SIG-M5 treated with dmso at 0.1 percent for 504 hours (cell line): ENCODE measurements around the gene RHOT2.

Source experiments
- DNase-seq: peaks from one replicate; lab custom pipeline; 2025; ENCODE audit not compliant: unreplicated experiment; lab: John Stamatoyannopoulos, UW

Gene RHOT2

DNA sequence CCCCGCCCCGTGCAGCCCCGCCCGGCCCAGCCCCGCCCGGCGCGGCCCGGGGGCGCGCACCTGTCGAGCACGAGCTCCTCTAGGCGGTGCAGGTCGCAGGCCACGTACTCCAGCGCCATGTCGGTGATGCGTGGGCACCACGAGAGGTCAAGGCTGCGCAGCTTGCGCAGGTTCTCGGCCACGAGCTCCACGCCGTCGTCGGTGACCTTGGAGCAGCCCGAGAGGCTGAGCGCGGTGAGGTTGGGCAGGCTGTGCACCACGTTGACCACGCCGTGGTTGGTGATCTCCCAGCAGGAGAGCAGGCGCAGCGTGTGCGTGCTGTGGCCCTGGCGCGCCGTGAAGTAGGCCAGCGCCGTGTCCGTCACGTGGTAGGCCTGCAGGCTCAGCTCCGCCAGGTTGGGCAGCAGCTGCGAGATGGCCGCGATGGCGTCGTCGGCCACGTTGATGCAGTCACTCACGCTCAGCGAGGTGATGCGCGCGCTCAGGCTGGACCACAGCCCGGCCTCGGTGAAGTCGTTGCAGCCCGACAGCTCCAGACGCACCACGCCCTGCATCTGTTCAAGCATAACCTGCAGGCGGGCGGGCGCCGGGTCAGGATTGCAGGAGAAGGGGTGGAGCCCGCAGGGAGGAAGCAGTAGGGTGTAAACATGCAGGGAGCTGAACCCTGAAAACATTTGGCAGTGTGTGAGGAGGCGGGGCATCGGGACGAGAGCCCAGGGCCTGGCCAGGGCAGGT is 27.6 kb downstream of the RHOT2 start:
- DNase-seq: peak; percentile 55

GRCh38 chr16:698911-699671 is 31.2 kb downstream of the RHOT2 start:
- DNase-seq: no peak

- DNase-seq: no peak
Observed at GRCh38 chr16:700684-701584, 33.0 kb downstream of the RHOT2 start.

DNA sequence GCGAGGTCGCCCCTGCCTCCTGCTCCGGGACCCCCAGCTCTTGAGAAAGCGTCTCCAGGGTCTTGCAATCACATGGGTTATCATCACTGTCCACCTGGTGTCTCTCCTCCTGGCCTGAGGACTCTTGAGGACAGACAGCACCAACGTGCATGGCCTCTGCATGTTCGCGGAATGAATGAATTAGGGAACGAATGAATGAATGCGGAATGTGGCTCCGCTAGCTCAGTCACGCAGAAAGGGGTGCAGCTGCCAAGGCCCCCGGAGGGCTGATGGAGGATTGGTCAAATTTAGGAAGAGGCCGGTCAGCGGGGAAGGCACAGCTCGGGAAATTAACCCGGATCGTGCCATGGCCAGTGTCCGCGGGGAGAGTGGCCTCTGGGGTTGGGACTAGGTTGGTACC is 34.4 kb downstream of the RHOT2 start:
- DNase-seq: no peak

GRCh38 chr16:703406-703805 is 35.5 kb downstream of the RHOT2 start:
- no peak for DNase-seq

DNA sequence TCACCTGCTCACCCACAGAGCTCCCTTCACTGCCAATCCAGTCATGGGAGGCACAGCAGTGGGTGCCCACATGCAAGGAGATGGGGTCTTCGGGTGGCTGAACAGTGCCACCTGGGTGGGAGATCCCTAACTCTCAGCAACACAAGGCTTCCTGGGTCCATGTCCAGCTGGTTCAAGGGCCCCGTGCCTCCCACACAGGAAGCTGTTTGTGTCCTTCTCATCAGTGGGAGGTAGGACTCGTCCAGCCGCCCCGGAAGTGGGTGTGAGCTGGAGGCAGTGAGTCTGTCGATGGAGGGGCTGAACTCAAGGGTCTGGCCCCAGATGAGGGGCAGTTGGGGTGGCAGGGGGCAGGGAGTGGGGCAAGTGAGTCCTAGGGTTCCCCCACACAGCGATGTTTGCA is 36.1 kb downstream of the RHOT2 start:
- DNase-seq: no peak

- no peak for DNase-seq
Observed at GRCh38 chr16:704552-705380, 36.8 kb downstream of the RHOT2 start.

DNA sequence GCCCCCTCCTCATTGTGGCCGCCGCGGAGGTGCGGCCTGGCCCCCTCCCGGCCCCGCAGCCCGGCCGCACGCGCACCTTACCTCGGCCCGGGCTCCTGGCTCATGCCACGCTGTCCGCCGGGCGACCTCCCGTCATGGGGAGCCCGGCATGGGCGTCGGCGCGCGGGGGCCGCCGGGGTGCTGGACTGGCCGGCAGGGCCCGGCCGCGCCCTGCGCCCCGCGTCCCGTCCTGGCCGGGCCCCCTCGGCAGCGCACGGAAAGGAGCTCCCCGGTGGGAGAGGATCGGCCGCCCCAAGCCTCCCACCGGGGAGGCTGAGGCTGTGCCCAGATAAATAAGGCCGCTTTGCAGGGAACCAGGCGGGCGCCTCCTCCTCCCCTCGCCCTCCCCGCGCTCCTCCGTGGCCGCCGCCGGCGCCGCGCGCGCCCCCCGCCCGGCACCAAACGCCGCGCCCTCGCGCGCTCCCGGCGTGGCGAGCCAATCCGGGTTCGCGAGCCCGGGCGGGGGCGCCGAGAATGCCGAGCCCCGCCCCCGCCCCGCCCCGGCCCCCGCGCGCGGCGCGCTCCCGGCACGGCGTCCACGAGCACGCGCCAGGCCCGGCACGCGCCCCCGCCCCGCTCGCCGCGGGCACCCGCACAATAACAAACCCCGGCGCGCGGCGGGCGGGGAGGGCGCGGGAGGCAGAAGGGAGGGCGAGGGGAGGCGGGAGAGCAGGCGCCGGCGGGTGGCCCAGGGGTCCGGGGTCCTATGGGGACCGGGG is 37.7 kb downstream of the RHOT2 start, which contains the start of gene FBXL16:
Gene FBXL16 (minus strand): TSS at position 371 of the 758 bp plus-strand sequence. CDS start 8,396 bp downstream, outside the sequence.
- DNase-seq: no peak

DNA sequence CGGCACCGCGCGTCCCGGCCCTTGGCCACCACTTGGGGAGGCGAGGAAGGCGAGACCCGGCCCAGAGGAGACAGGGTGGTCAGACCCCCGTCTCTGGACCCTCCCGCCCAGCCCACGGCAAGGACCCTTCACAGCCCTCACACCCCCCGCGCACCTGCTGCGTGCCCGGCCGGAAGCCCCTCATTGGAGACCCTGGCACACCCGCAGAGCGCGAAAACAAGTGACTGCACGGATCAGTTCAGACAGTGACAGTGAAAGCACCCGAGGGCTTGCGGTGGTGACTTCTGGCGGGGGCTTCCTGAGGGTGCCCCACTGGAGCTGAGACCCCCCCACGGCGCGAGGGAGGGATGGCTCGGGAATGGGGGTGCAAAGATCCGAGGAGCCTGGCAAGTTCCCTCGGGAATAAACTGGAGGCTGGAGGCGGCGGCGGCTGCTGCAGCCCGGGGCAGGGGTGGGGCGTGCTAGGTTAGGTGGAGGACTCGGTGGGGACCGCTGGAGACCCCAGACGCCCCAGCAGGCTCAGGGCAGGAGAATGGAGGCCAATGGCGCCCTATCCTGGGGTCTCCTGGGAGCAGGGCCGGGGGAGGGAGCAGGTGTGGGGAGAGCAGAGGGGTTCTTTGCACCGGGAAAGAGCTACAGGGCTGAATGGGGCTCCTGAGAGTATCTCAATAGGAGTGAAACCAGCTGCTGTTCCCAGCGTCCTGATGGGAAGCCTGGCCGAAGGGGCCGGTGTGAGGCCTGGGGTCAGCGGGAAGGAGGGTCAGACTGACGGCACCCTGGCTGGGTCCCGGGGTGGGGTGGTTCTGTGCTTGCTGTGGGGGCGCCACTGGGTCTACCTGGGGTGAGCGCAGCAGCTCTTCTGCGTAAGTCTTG is 38.5 kb downstream of the RHOT2 start:
- peak; percentile 14 for DNase-seq

GRCh38 chr16:707062-707538 is 39.2 kb downstream of the RHOT2 start:
- DNase-seq: no peak

DNA sequence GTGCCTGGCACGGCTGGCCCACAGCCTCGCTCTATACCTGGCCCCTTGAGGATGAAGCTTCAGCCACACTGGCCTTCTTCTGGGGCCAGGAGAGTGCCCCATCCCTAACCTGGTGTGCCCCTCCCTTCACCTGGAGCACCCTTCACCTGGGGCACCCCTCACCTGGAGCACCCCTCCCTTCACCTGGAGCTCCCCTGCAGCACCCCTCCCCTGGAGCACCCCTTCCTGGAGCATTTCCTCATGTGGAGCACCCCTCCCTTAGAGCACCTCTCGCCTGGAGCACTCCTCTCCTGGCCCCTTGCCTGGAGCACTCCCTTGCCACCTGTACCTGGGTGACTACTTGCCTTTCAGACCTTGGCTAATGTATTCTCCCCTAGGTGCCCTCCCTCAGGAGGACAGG is 40.1 kb downstream of the RHOT2 start:
- DNase-seq: no peak

DNA sequence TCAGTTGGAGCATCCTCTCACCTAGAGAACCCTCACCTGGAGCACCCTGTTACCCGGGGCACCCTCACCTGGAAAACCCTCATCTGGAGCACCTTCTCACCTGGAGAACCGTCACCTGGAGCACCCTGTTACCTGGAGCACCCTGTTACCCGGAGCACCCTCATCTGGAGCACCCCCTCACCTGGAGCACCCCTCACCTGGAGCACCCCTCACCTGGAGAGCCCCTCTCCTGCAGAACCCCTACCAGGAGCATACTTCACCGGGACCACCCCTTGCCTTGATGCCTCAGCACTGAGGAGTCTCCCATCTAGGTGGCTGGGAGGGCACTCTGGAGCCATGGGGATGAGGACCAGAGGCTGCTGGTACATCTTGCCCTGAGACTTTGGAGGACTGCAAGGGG is 41.0 kb downstream of the RHOT2 start:
- no peak for DNase-seq

DNA sequence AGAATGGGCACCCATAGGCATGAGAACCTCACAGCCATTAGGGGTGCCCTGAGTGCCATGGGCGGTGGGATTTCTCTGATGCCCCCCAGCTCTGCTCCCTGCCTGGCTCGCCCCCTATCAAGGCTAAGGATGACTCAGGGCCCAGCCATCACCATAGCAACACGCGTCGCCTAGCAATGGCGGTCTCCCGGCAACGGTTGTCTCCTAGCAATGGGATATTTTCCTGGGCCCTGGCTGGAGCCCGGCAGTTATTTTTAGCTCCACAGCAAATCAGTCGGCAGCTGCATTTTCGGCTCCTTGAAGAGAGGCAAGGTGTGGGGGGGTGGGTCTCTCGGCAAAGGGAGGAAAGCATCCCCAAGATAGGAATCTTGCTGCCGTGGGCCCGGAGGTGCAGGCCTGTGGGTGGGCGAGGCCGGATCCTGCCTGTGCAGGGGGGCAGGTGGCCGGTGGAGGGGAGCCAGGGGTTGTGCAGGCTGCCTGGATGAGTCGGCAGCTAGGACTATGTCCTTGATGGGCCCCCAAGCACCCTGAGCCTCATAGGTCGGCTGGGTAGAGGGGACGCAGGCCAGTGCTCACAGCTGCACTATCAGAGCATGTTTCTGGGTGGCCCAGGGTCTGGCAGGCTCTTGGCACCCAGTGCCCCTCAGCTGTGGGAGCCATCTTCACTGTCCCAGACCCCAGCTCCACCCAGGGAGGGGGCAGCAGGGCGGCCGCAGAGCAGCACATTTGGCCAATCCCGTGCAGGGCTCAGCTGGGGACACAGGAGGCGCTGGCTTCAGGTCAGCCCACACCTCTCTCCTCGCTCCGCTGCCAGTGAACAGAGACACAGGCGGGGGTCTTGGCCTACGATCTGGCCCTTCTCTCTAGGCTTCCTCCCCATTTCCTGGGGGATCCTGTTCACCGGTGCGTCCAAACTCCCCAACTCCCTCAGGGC is 41.9 kb downstream of the RHOT2 start:
- DNase-seq: peak; percentile 17

DNA sequence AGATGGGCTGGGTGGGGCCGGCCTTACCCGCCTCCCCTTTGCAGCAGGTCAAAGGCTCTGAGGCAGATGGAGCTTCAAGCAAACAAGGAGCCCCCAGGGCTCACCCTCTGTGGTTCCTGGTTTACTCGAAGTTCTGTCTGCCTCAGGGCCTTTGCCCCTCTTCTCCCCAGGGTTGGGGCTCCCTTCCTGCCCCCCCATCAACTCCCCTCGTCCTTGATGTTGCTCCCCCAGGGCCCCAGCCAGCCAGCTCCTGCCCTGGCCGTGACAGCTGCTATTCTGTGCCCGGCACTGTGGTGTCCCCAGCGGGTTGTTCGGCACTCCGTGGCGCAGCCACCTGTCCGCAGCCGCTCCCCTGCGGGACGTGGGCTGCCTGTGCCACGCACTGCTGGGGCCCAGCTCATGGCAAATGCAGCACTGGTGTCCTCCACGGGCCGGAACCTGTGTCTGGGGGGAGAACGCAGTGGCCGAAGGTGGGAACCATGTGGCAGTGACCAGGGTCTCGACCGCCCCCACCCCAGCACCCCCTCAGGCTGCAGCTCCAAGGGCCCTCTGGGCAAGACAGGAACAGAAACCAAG is 42.7 kb downstream of the RHOT2 start:
- DNase-seq: no peak

- no peak for DNase-seq
Observed at GRCh38 chr16:711084-711483, 43.2 kb downstream of the RHOT2 start.

GRCh38 chr16:711548-712320 is 43.8 kb downstream of the RHOT2 start:
- peak; percentile 39 for DNase-seq
